HT-29 (cell line): Measurements from ENCODE around the gene INO80C. TPM values are rescaled to one million over a fixed set of nuclear protein-coding genes. Genes with fewer than 3 reads are reported as not detected.
A peak's percentile ranks its signal among the peaks of the same experiment; 100 is the strongest.
"Not testable (repeated sequence)": the region's sequence is repeated elsewhere in the genome, so short reads cannot be mapped to it uniquely, and the experiment has no call there.

ENCODE experiments used
- DNase-seq: peaks from one replicate; pipeline ENCODE4 v3.0.0-alpha.2; 2015; ENCODE audit warnings: low spot score
- total RNA-seq: library from RNA; depleted of rRNA; stranded (reverse); fragments of >200 nt; shearing (Covaris generic); gene quantifications from 2 replicates; pipeline ENCODE4 v1.2.3, GENCODE V29; 2014

The INO80C gene
- total RNA-seq, 1 experiment from 2014 or later: 5.1 TPM

- no peak for DNase-seq
Observed at GRCh38 chr18:35463827-35464226, 33.9 kb downstream of the INO80C start.

GRCh38 chr18:35463050-35463449 is 34.7 kb downstream of the INO80C start:
- DNase-seq: no peak

DNA sequence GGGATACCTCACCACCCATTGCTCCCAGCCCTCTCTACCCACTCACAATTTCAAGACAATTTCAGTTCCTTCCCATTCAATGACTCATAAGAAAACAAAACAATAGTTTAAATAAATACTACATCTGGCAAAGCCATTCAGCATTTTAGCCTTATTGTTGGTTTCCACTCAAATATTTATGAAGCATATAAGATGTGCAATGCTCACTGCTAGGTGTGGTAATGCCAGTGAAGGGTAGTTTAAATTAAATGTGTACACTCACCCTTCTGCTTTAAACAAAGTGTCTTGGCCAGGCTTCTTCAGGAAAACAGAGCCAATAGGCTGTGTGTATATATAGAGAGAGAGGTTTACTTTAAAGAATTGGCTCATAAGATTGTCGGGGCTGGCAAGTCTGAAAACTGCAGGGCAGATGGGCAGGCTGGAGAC is 37.0 kb downstream of the INO80C start:
- no peak for DNase-seq

GRCh38 chr18:35459997-35460396 is 37.8 kb downstream of the INO80C start:
- no peak for DNase-seq

DNA sequence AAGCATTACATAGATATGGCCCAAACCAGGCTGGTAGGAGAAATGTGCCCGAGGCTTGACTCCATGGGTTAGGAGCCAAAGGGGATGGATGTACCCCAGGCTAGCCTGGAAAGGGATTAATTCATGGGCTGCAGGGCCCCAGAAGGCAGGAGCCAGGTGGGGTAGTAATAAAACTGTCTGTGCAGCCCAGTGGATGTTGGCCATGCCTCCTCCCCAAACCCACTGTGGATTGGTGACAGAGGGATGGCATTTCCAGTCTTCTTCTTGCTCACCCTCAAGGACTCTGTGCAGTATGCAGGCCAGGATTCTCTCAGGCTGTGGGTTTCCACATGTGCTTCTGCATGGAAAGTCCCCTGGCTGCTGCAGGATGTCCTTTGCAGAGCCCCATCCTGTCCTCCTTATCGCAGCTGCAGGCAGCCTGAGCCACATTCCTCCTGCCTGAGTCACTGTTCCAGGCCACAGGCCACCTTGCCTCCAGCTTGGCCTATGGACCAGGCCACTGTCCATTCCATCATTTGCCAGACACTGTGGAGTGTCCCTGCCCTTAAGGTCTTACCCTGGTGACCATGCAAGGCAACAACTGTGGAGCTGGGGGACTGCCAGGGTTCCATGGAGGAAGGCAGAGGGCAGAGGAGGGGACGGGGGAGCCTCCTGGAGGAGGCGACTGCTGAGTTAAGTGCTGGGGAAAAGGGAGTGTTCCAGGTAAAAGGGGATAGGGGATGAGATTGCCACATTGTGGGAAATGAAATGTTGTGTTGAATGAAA is 38.9 kb downstream of the INO80C start:
- peak; percentile 71 for DNase-seq

- DNase-seq: peak; percentile 18
Observed at GRCh38 chr18:35458271-35458670, 39.5 kb downstream of the INO80C start.

GRCh38 chr18:35457140-35457704 is 40.5 kb downstream of the INO80C start:
- no peak for DNase-seq

DNA sequence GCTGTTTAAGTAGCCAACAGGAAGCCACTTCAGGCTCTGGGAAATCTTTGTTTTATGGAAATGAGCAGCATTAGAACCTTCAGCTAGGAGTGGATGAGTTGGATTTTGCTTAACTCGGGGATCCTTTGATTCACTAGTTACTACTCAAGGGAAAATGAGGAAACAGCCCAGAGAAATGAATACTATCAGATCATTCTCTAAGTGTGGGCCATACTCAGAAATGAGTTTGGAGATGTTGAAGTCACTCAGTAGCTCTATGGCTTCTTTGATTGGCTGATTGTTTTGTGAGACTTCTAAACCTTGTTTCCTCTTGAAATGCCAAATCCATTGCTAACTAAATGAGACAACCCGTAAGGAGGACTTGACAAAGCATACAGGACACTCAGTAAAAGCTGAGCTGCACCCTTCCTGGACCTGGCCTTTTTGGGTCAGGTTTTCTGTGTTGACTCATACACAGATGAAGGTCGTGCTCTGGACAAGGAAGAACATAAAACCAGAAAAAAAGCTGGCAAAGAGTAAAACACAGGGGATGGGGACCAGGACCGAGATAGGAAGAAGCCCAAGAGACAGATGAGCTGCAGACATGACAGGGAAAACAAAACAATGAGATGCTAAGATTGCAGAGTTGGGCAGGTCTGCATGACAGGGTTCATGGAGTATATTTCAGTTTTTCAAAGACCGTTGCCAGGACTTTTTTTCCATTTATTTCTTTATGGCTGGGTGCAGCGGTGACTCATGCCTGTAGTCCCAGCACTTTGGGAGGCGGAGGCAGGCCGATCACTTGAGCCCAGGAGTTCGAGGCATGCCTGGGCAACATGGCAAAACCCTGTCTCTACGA is 41.6 kb downstream of the INO80C start:
- DNase-seq: peak; percentile 9

- no peak for DNase-seq
Observed at GRCh38 chr18:35454803-35455202, 43.0 kb downstream of the INO80C start.

- DNase-seq: not testable (repeated sequence)
Observed at GRCh38 chr18:35453065-35453464, 44.7 kb downstream of the INO80C start.

GRCh38 chr18:35451916-35452315 is 45.8 kb downstream of the INO80C start:
- no peak for DNase-seq

DNA sequence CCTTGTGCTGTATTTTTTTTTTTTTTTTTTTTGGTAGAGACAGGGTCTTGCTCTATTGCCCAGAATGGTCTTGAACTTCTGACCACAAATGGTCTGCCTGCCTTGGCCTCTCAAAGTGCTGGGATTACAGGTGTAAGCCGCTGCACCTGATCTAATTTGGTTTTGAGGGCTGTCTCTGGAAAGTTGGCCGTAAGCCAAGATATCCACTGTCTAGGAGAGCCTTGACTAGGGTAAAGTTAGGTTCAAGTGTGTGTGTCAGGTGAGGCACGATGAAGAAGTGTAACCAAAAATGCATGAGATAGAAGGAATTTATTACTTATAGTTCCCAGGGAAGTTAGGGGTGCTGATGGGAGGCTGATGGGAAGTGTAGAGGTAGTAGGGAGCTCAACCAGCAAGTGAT is 46.7 kb downstream of the INO80C start:
- DNase-seq: no peak

GRCh38 chr18:35444636-35445035 is 53.1 kb downstream of the INO80C start:
- no peak for DNase-seq

GRCh38 chr18:35443847-35444246 is 53.9 kb downstream of the INO80C start:
- DNase-seq: no peak

DNA sequence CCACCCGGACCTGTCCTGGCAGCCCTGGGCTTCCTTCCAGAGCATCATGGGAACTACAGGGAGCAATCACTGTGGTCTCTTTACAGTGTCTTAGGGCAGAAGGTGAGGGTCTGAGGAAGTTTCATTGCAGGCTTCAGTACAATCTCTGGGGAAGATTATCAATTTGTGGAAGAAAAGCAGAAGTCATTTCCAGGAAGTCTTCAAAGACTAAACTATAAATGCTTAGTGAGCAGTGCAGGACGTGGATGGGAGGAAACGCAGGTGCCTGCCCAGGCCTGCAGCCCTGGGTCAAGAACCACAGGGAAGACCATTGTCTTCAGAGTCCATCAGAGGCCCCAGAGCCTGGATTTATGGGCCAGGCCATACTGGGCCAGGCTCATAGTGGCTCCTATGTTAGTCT is 54.3 kb downstream of the INO80C start:
- no peak for DNase-seq

GRCh38 chr18:35442701-35443100 is 55.1 kb downstream of the INO80C start:
- no peak for DNase-seq

DNA sequence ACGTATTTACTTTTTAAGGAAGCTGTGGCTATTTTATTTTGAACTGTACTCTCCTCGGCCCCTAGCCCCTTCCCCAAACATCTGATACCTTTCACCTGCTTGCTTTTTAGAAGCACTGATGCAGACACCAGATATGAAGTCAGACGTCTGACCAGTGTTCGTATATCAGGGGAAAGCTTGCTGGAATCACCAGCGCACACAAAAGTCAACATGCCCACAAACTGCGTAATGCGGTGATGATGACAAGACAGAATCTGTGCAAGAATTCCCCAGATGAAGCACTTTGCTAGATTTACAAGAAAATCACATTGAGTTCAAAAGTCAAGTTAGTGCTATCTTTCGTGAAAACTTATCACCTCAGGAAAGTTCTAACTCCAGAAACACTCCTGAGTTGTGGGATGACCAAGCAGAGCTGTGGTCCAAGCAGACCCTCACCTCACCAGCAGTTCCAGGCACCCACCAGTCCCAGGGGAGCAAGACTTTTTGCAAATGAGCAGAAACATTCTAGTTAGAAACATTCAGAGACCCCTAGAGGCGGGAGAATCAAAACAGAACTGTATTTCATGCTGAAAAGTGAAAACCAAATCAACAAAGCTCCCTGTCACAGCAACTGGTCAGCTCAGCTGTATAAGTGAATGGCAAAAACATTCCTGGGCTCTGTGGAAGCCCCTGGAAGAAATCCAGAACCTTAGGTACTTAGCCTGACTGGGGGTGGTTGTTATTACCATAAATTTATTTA is 55.7 kb downstream of the INO80C start:
- no peak for DNase-seq

DNA sequence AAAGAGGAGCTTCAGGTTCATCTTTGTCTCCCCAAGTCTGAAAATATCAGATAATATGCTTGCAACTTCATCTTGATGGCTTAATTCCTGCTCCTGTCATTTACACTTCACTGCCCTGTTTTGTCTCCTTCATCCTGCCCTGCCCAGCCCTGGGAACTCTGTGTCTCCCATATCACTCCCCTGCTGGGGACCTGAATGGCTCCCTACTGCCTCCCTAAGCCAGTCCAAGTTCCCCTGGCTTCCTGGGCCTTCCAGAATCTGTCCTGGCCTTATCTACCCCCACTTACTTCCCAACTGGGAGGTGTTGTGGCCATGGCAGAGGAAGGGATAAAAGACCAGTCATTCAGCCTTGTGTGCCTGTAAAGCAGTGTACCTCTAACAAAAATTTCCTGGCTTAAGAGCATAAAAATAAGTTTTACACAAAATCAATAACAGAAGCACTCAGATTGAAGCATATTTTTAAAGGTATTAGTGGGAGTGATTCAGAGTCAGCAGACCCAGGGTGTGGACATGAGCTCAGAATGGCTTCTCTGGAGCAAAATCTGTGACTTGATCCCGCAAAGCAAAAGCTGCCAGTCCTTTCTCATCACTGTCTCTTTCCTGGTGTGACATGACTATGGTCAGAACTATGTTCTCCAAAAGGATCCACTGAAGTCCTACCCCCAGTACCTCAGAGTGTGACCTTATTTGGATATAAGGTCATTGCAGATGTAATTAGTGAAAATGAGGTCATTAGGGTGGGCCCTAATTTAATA is 59.1 kb downstream of the INO80C start:
- no peak for DNase-seq

DNA sequence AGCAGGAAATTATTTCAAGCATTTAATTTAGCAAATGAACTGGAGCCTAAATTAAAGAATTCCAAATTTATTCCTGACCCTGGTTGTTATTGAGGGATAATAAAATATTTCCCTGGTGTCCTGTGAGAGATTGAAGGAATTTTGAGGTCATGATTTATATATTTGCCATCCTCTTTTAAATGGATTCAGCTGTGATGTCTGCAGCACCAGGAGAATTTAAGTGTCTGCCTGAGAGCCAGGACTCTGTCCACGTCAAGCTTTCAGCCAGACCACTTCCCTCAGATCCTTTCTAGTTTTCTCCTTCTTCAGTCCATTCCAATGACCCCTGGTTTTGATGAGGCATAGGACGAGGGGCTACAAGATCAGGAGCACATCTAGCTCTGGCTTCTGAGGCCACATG is 59.9 kb downstream of the INO80C start:
- no peak for DNase-seq

DNA sequence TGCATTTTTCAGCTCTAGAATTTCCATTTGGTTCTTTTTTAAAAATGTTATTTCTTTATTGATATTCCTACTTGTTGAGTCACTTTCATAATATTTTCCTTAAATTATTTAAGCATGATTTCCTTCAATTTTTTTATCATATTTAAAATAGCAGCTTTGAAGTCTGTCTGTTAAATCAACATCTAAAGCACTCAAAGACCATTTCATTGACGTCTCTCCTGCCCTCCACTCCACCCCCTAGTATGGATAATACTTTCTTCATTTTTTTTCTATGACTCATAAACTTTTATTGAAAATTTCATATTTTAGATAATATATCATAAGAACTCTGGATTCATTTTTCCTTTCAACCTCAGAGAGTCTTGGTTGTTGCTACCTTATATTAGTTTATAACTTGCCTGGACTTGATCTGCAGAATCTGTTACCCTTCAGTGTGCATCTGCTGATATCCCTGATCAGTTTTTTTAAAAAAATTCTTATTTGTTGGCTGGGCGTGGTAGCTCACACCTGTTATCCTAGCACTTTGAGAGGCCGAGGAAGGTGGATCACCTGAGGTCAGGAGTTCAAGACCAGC is 61.6 kb downstream of the INO80C start:
- DNase-seq: no peak

DNA sequence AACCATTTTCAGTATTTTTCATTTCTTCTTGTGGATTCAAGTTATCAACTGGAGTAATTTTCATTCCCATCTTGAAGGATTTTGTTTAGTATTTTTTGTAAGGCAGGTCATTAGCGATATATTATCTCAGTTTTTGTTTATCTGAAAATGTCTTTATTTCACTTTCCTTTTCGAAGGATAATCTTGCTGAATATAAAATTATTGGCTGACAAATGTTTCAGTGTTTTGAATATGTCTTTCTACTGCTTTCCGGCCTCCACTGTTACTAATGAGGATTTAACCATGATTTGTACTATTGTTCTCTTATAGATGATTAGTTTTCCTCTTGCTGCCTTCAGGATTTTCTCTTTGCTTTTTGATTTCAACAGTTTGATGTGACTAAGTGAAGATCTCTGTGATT is 62.4 kb downstream of the INO80C start:
- DNase-seq: no peak
